Measurements from ENCODE around the gene CFAP46.

DNA sequence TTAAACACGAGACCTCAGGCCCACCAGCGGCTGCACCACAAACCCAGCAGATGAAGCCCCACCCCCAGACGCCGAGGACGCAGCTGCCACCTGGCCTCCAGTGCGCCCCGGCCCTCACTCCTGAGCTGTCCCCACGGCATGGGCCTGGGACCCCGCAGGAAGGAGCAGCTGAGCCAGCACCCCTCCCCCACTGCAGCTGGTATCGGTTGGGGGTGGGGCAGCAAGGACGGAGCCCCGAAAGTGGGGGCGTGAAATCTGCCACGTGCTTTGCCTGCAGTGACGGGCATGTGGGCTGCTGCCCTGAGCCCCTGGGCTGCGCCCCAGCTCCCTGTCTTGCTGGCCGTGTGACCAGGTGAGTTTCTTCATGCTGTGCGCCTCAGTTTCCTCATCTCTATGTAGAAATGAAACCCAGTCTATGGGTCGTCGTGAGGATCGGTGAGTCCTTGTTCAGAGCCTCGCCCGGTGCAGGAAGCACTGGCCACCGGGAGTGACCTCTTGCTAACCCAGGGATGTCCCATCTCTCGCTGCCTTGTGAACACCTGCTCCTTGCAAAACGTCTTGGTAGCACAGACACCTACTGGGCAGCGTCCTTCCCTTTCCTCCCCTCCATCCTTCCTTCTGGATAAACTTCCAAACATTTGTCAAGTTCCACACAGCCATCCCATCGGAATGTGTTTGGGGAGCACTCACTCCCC lies 32.0 kb downstream of the CFAP46 start:
- no peak for TF ChIP-seq POLR2A (IDR thresholded peaks at IDR 0.05; ENCODE audit: low read depth)
- TF ChIP-seq, protein P1, sequence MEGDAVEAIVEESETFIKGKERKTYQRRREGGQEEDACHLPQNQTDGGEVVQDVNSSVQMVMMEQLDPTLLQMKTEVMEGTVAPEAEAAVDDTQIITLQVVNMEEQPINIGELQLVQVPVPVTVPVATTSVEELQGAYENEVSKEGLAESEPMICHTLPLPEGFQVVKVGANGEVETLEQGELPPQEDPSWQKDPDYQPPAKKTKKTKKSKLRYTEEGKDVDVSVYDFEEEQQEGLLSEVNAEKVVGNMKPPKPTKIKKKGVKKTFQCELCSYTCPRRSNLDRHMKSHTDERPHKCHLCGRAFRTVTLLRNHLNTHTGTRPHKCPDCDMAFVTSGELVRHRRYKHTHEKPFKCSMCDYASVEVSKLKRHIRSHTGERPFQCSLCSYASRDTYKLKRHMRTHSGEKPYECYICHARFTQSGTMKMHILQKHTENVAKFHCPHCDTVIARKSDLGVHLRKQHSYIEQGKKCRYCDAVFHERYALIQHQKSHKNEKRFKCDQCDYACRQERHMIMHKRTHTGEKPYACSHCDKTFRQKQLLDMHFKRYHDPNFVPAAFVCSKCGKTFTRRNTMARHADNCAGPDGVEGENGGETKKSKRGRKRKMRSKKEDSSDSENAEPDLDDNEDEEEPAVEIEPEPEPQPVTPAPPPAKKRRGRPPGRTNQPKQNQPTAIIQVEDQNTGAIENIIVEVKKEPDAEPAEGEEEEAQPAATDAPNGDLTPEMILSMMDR (IDR thresholded peaks at IDR 0.05): no peak
